Endothelial cell of umbilical vein (primary cell): ENCODE results near the gene LNPK. TPM values are rescaled to one million over a fixed set of nuclear protein-coding genes. Genes with fewer than 3 reads are reported as not detected.
"Not testable (repeated sequence)": the region's sequence is repeated elsewhere in the genome, so short reads cannot be mapped to it uniquely, and the experiment has no call there.

Experiments used
- BruUV-seq: library from RNA; stranded (reverse); fragments of 400-500 nt; replicated peaks from 2 replicates; lab custom pipeline; 2021; lab: Mats Ljungman, UMichigan
- CTCF ChIA-PET: fragments of 300-600, 350-600 bp; sonication (Branson Sonifier 250); formaldehyde crosslinking; loops from one replicate; lab custom pipeline; 2021; ENCODE audit warnings: antibody characterized with exemption, inconsistent platforms; lab: Charles Lee
- POLR2A ChIA-PET: fragments of 300-600, 350-600 bp; sonication (Branson Sonifier 250); formaldehyde crosslinking; loops from one replicate; lab custom pipeline; 2021; ENCODE audit warnings: antibody characterized with exemption, inconsistent platforms; lab: Charles Lee
- DNase-seq: peaks from one replicate; pipeline ENCODE4 v3.0.0-alpha.2; 2011; ENCODE audit warnings: low read depth, low spot score
- FAIRE-seq: peaks from 2 replicates; lab custom pipeline; 2011; peaks lifted over from hg19 to GRCh38; lab: Jason Lieb, UNC
- H2AFZ ChIP-seq: 2 replicates; pipeline ENCODE4 v1.6.0; 2012; ENCODE audit warnings: low read depth, low read length, control low read depth, inconsistent platforms
- H3K27ac ChIP-seq: 2 replicates; pipeline ENCODE4 v1.5.1; 2011; ENCODE audit warnings: low read depth, mild to moderate bottlenecking, control low read depth, low read length, moderate library complexity; ENCODE audit not compliant: insufficient read depth
- H3K27me3 ChIP-seq, 2 experiments: 2 replicates each; pipeline versions ENCODE4 v1.6.0 to v1.6.1; 2011; ENCODE audit warnings: low read length in 2 of 2, mixed read lengths in 1 of 2; ENCODE audit not compliant: control insufficient read depth in 2 of 2, insufficient read depth in 2 of 2
- H3K36me3 ChIP-seq, 2 experiments: 2 replicates in 1 of 2; 3 replicates in 1 of 2; pipeline ENCODE4 v1.5.1; 2011; ENCODE audit warnings: low read length in 2 of 2, mild to moderate bottlenecking in 1 of 2, moderate library complexity in 1 of 2; ENCODE audit not compliant: control insufficient read depth in 2 of 2, insufficient read depth in 2 of 2; ENCODE audit errors: extremely low read depth in 1 of 2
- H3K4me1 ChIP-seq: 3 replicates; pipeline ENCODE4 v1.5.1; 2011; ENCODE audit warnings: mild to moderate bottlenecking, low read length; ENCODE audit not compliant: control insufficient read depth, insufficient read depth; ENCODE audit errors: extremely low read depth
- H3K4me2 ChIP-seq: 2 replicates; pipeline ENCODE4 v1.6.1; 2011; ENCODE audit warnings: low read length, control low read depth, mixed read lengths; ENCODE audit not compliant: insufficient read depth
- H3K4me3 ChIP-seq, 3 experiments: fragments of 200-600 bp in 1 of 3; sonication (generic), shearing (Covaris generic) in 1 of 3; replicated peaks in 1 of 3; 2 replicates each; pipeline ENCODE4 v1.5.1; 2011 to 2016; ENCODE audit warnings: control low read depth in 3 of 3, low read length in 3 of 3, mild to moderate bottlenecking in 2 of 3, inconsistent platforms in 1 of 3, low read depth in 1 of 3, moderate library complexity in 1 of 3; ENCODE audit not compliant: insufficient read depth in 1 of 3
- H3K79me2 ChIP-seq: 2 replicates; pipeline ENCODE4 v1.6.0; 2012; ENCODE audit warnings: low read length, inconsistent platforms; ENCODE audit not compliant: control insufficient read depth, insufficient read depth
- H3K9ac ChIP-seq: replicated peaks from 2 replicates; pipeline ENCODE3; 2011; ENCODE audit warnings: low read length, control low read depth; ENCODE audit not compliant: insufficient read depth; ENCODE audit errors: extremely low read depth
- H3K9me1 ChIP-seq: replicated peaks from 3 replicates; pipeline ENCODE4 v1.6.0; 2011; ENCODE audit warnings: mild to moderate bottlenecking, low read length; ENCODE audit not compliant: control insufficient read depth, insufficient read depth; ENCODE audit errors: extremely low read depth
- H3K9me3 ChIP-seq: replicated peaks from 2 replicates; pipeline ENCODE4 v1.5.1; 2012; ENCODE audit warnings: low read length, inconsistent platforms; ENCODE audit not compliant: control insufficient read depth, insufficient read depth
- H4K20me1 ChIP-seq: replicated peaks from 2 replicates; pipeline ENCODE3; 2011; ENCODE audit warnings: mild to moderate bottlenecking, low read length; ENCODE audit not compliant: control insufficient read depth, insufficient read depth; ENCODE audit errors: extremely low read depth
- EZH2 ChIP-seq: IDR thresholded peaks from 2 replicates; pipeline ENCODE4 v1.6.1; 2012; ENCODE audit warnings: borderline replicate concordance, low read depth, mild to moderate bottlenecking, moderate library complexity, low read length, inconsistent platforms; ENCODE audit not compliant: severe bottlenecking
- FOS ChIP-seq: IDR thresholded peaks from 2 replicates; pipeline ENCODE4 v1.6.1; 2011; ENCODE audit warnings: mild to moderate bottlenecking, low read length, moderate library complexity, borderline replicate concordance; ENCODE audit not compliant: insufficient read depth
- GATA2 ChIP-seq: IDR thresholded peaks from 2 replicates; pipeline ENCODE4 v1.7.0; 2011; ENCODE audit warnings: low read depth, mild to moderate bottlenecking, moderate library complexity, mixed read lengths, low read length; ENCODE audit not compliant: insufficient read length, insufficient read depth
- POLR2A ChIP-seq: IDR thresholded peaks from 2 replicates; pipeline ENCODE4 v1.6.1; 2012; ENCODE audit warnings: low read depth, mild to moderate bottlenecking, control low read depth, low read length
- dilution Hi-C: fragments of 300-500 bp; cut with MboI; formaldehyde crosslinking; loops from one replicate; pipeline ENCODE4 v1.15.0; 2019; ENCODE audit warnings: low sequenced_read_pairs; ENCODE audit not compliant: extremely low pct_ligation_motif_present
- intact Hi-C: fragments of 100-400 bp; cut with micrococcal nuclease; formaldehyde crosslinking; loops from one replicate; pipeline ENCODE4 v1.10.0; 2022
- polyA plus RNA-seq, 4 experiments: library from polyadenylated mRNA; depleted of rRNA in 3 of 4; stranded (reverse) in 3 of 4; unstranded in 1 of 4; fragments of >200 nt; gene quantifications; 2 replicates each; pipeline versions ENCODE4 v1.2.1 to v1.2.3, GENCODE V29; 2011 to 2012; ENCODE audit warnings: missing spikeins in 1 of 4
- total RNA-seq: library from RNA; stranded (reverse); gene quantifications from 2 replicates; pipeline ENCODE4 v1.2.3, GENCODE V29; 2021
- TF ChIP-seq, protein P1 (sequence below): IDR thresholded peaks from 2 replicates; pipeline ENCODE4 v1.6.1; 2011; ENCODE audit not compliant: insufficient read depth, insufficient read length
- TF ChIP-seq, protein P2 (sequence below), 2 donors: IDR thresholded peaks; 1 replicate in 1 of 2; 2 replicates in 1 of 2; pipeline ENCODE4 v1.5.1; 2011; ENCODE audit warnings: low read length in 2 of 2, mild to moderate bottlenecking in 2 of 2, moderate library complexity in 2 of 2, control low read depth in 1 of 2, inconsistent platforms in 1 of 2, low read depth in 1 of 2; ENCODE audit not compliant: insufficient read depth in 1 of 2; ENCODE audit errors: extremely low read depth in 1 of 2

The LNPK gene
- total and polyA plus RNA-seq, 2 donors (not counting 3 experiments of a cell fraction or from before 2014, with no cell fraction given): 2.4 to 11.2 TPM

DNA sequence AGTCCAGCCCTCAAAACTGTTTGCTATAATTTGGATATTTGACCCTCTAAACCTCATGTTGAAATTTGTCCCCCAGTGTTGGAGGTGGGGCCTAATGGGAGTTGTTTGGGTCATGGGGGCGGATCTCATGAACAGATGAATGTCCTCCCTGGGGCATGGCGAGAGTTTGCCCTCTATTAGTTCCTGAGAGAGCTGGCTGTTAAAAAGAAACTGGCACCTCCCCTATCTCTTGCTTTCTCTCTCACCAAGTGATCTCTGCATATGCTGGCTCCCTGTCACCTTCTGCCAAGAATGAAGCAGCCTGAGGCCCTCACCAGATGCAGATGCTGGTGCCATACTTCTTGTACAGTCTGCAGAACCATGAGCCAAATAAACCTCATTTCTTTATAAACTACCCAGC is 12.0 kb downstream of the LNPK start:
- no peaks in the 10 kb centered on the region for H4K20me1 ChIP-seq
- FAIRE-seq (no peak), DNase-seq (no peak)
- H2AFZ ChIP-seq: no peak overlapping the region
- ChIA-PET CTCF (interaction anchor here (1.2 kb wide), 1 partner anchor 12 kb away, joined by 4 read pairs; the partner anchor contains the start of gene LNPK), POLR2A (no interaction called here)
- H3K4me2 ChIP-seq: no peak overlapping the region
- H3K79me2 ChIP-seq: peaks cover 2% of the 10 kb centered on the region
- TF ChIP-seq POLR2A: no peak
- no peak for TF ChIP-seq FOS
- no peak for TF ChIP-seq EZH2
- TF ChIP-seq, protein P1, sequence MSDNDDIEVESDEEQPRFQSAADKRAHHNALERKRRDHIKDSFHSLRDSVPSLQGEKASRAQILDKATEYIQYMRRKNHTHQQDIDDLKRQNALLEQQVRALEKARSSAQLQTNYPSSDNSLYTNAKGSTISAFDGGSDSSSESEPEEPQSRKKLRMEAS: no peak
- TF ChIP-seq, protein P2, sequence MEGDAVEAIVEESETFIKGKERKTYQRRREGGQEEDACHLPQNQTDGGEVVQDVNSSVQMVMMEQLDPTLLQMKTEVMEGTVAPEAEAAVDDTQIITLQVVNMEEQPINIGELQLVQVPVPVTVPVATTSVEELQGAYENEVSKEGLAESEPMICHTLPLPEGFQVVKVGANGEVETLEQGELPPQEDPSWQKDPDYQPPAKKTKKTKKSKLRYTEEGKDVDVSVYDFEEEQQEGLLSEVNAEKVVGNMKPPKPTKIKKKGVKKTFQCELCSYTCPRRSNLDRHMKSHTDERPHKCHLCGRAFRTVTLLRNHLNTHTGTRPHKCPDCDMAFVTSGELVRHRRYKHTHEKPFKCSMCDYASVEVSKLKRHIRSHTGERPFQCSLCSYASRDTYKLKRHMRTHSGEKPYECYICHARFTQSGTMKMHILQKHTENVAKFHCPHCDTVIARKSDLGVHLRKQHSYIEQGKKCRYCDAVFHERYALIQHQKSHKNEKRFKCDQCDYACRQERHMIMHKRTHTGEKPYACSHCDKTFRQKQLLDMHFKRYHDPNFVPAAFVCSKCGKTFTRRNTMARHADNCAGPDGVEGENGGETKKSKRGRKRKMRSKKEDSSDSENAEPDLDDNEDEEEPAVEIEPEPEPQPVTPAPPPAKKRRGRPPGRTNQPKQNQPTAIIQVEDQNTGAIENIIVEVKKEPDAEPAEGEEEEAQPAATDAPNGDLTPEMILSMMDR (IDR thresholded peaks at IDR 0.05; ENCODE audit: extremely low read depth in 1 of 2, insufficient read depth in 1 of 2, low read depth in 1 of 2, low read length in 2 of 2): no peak
- TF ChIP-seq GATA2: no peak
- intact Hi-C loops: no loop called here
- no TSS peak for BruUV-seq
- H3K27me3 ChIP-seq: no peaks in the 10 kb centered on the region
- H3K9ac ChIP-seq: no peak overlapping the region
- dilution Hi-C loops: no loop called here
- no peak overlapping the region for H3K4me3 ChIP-seq
- no peak overlapping the region for H3K27ac ChIP-seq
- H3K9me3 ChIP-seq: no peaks in the 10 kb centered on the region
- no peaks in the 10 kb centered on the region for H3K9me1 ChIP-seq
- H3K4me1 ChIP-seq: no peaks in the 10 kb centered on the region
- no peaks in the 10 kb centered on the region for H3K36me3 ChIP-seq

DNA sequence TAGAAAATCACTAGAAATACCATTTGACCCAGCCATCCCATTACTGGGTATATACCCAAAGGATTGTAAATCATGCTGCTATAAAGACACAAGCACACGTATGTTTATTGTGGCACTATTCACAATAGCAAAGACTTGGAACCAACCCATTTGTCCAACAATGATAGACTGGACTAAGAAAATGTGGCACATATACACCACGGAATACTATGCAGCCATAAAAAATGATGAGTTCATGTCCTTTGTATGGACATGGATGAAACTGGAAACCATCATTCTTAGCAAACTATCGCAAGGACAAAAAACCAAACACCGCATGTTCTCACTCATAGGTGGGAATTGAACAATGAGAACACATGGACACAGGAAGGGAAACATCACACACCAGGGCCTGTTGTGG is 14.9 kb downstream of the LNPK start:
- H3K4me3 ChIP-seq, H3K9me1 ChIP-seq, H4K20me1 ChIP-seq, BruUV-seq, H2AFZ ChIP-seq, H3K4me1 ChIP-seq, FAIRE-seq, H3K4me2 ChIP-seq, dilution Hi-C loops, H3K9ac ChIP-seq, CTCF ChIA-PET, POLR2A ChIA-PET, H3K9me3 ChIP-seq, H3K36me3 ChIP-seq, H3K27me3 ChIP-seq, H3K27ac ChIP-seq, DNase-seq, H3K79me2 ChIP-seq: not testable (repeated sequence)
- intact Hi-C loops: loop anchor here (2.0 kb wide), 1 partner anchor 16 kb away; the partner anchor contains the start of gene LNPK
